ENCODE measurements around the gene RAP1GAP2.

Gene RAP1GAP2

GRCh38 chr17:3040882-3041281 is 244.6 kb downstream of the RAP1GAP2 start:
- no peaks in the 10 kb centered on the region for H3K27me3 ChIP-seq (ENCODE audit: control insufficient read depth, low read length)
- no peaks in the 10 kb centered on the region for H4K20me1 ChIP-seq (ENCODE audit: control insufficient read depth, insufficient read depth, low read depth, low read length)
- H3K36me3 ChIP-seq (ENCODE audit: control insufficient read depth, low read length) = no peaks in the 10 kb centered on the region
- no peak overlapping the region for H3K4me3 ChIP-seq (ENCODE audit: low read length)
- H3K27ac ChIP-seq (ENCODE audit: low read depth, low read length) = no peak overlapping the region
- peaks cover 20% of the 10 kb centered on the region for H3K9me3 ChIP-seq (ENCODE audit: control insufficient read depth, insufficient read depth, low read length)
- no peak overlapping the region for H3K4me2 ChIP-seq (ENCODE audit: low read length)
- H3F3A ChIP-seq (ENCODE audit: control insufficient read depth, insufficient read depth) = no peaks in the 10 kb centered on the region
- H3K79me2 ChIP-seq (ENCODE audit: control insufficient read depth, low read length) = no peaks in the 10 kb centered on the region
- H3K4me1 ChIP-seq (ENCODE audit: control insufficient read depth, low read length) = peaks cover 13% of the 10 kb centered on the region
- TF ChIP-seq, protein P1, sequence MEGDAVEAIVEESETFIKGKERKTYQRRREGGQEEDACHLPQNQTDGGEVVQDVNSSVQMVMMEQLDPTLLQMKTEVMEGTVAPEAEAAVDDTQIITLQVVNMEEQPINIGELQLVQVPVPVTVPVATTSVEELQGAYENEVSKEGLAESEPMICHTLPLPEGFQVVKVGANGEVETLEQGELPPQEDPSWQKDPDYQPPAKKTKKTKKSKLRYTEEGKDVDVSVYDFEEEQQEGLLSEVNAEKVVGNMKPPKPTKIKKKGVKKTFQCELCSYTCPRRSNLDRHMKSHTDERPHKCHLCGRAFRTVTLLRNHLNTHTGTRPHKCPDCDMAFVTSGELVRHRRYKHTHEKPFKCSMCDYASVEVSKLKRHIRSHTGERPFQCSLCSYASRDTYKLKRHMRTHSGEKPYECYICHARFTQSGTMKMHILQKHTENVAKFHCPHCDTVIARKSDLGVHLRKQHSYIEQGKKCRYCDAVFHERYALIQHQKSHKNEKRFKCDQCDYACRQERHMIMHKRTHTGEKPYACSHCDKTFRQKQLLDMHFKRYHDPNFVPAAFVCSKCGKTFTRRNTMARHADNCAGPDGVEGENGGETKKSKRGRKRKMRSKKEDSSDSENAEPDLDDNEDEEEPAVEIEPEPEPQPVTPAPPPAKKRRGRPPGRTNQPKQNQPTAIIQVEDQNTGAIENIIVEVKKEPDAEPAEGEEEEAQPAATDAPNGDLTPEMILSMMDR (IDR thresholded peaks at IDR 0.05; ENCODE audit: low read depth, low read length, poor library complexity, severe bottlenecking) = no peak
- no peak for TF ChIP-seq EZH2phosphoT487 (IDR thresholded peaks at IDR 0.05; ENCODE audit: borderline replicate concordance, low read length)
- no peaks in the 10 kb centered on the region for H3K9me2 ChIP-seq (replicated peaks; ENCODE audit: control insufficient read depth, low read length)

DNA sequence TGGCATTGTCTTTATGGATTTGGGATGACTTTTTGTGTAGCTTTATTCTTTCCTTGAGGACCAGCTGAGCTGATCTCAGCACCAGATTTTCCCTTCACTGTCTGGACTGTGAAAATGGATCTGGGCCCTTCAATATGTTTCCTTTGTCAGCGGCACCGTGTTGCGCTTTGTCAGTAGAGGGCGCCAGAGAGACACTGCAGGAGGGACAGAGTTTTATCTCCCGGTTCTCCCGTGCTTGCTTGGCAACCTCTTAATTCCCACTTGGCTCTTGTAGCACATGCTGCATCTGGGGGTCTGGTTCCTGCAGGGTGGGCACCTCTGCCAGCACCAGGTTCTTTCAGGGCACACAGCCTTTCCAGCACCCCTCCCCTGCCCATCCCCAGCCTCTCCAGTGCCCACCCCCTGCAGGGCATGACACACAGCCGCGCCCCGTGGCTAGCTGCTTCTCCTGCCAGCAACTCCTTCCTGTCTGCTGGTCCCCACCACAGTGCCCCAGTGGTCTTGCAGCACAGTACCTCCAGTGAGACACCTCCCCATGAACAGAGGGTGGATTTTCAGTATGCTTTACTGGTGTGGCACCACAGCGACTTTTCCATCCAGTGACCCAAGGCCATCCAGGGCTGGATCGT is 247.6 kb downstream of the RAP1GAP2 start:
- Histone ChIP-seq H3K4me3 (ENCODE audit: low read length) (no peak overlapping the region), H3K4me2 (ENCODE audit: low read length) (no peak overlapping the region), H3F3A (ENCODE audit: control insufficient read depth, insufficient read depth) (no peaks in the 10 kb centered on the region), H3K4me1 (ENCODE audit: control insufficient read depth, low read length) (peaks cover 13% of the 10 kb centered on the region), H4K20me1 (ENCODE audit: control insufficient read depth, insufficient read depth, low read depth, low read length) (no peaks in the 10 kb centered on the region), H3K27ac (ENCODE audit: low read depth, low read length) (no peak overlapping the region), H3K27me3 (ENCODE audit: control insufficient read depth, low read length) (no peaks in the 10 kb centered on the region), H3K9me2 (replicated peaks; ENCODE audit: control insufficient read depth, low read length) (no peaks in the 10 kb centered on the region), H3K9me3 (ENCODE audit: control insufficient read depth, insufficient read depth, low read length) (peaks cover 20% of the 10 kb centered on the region), H3K36me3 (ENCODE audit: control insufficient read depth, low read length) (no peaks in the 10 kb centered on the region), H3K79me2 (ENCODE audit: control insufficient read depth, low read length) (no peaks in the 10 kb centered on the region)
- no peak for TF ChIP-seq EZH2phosphoT487 (IDR thresholded peaks at IDR 0.05; ENCODE audit: borderline replicate concordance, low read length)
- TF ChIP-seq, protein P1 (IDR thresholded peaks at IDR 0.05; ENCODE audit: low read depth, low read length, poor library complexity, severe bottlenecking) = peak; percentile 80

- no peaks in the 10 kb centered on the region for H4K20me1 ChIP-seq (ENCODE audit: control insufficient read depth, insufficient read depth, low read depth, low read length)
- no peak overlapping the region for H3K4me3 ChIP-seq (ENCODE audit: low read length)
- TF ChIP-seq, protein P1 (IDR thresholded peaks at IDR 0.05; ENCODE audit: low read depth, low read length, poor library complexity, severe bottlenecking) = no peak
- no peak for TF ChIP-seq EZH2phosphoT487 (IDR thresholded peaks at IDR 0.05; ENCODE audit: borderline replicate concordance, low read length)
- H3K9me2 ChIP-seq (replicated peaks; ENCODE audit: control insufficient read depth, low read length) = no peaks in the 10 kb centered on the region
- peaks cover 8% of the 10 kb centered on the region for H3K4me1 ChIP-seq (ENCODE audit: control insufficient read depth, low read length)
- no peak overlapping the region for H3K4me2 ChIP-seq (ENCODE audit: low read length)
- no peaks in the 10 kb centered on the region for H3K27me3 ChIP-seq (ENCODE audit: control insufficient read depth, low read length)
- no peaks in the 10 kb centered on the region for H3F3A ChIP-seq (ENCODE audit: control insufficient read depth, insufficient read depth)
- no peaks in the 10 kb centered on the region for H3K79me2 ChIP-seq (ENCODE audit: control insufficient read depth, low read length)
- H3K36me3 ChIP-seq (ENCODE audit: control insufficient read depth, low read length) = no peaks in the 10 kb centered on the region
- peaks cover 20% of the 10 kb centered on the region for H3K9me3 ChIP-seq (ENCODE audit: control insufficient read depth, insufficient read depth, low read length)
- H3K27ac ChIP-seq (ENCODE audit: low read depth, low read length) = no peak overlapping the region
These were observed 250.5 kb downstream of the RAP1GAP2 start for GRCh38 chr17:3046753-3047152.

All from DOHH2 (cell line).